Ishikawa (cell line): Measurements from ENCODE around the gene STRN3.

ENCODE experiments used
- CEBPB ChIP-seq: IDR thresholded peaks from 2 replicates; pipeline ENCODE4 v1.6.1; 2012
- CREB1 ChIP-seq: IDR thresholded peaks from 2 replicates; pipeline ENCODE4 v1.6.1; 2012; ENCODE audit warnings: low read depth
- EP300 ChIP-seq: IDR thresholded peaks from 2 replicates; pipeline ENCODE4 v1.6.1; 2012; ENCODE audit warnings: borderline replicate concordance
- TAF1 ChIP-seq: IDR thresholded peaks from 2 replicates; pipeline ENCODE4 v1.6.1; 2012; ENCODE audit warnings: low read depth, mild to moderate bottlenecking
- TEAD4 ChIP-seq: IDR thresholded peaks from 2 replicates; pipeline ENCODE4 v1.6.1; 2012
- YY1 ChIP-seq: IDR thresholded peaks from 2 replicates; pipeline ENCODE4 v1.6.1; 2012; ENCODE audit warnings: low read depth
- ZBTB7A ChIP-seq: IDR thresholded peaks from 2 replicates; pipeline ENCODE4 v1.6.1; 2012; ENCODE audit warnings: low read depth

- no peak for TF ChIP-seq YY1
- no peak for TF ChIP-seq CEBPB
- no peak for TF ChIP-seq TEAD4
- TF ChIP-seq CREB1, result no peak
- TF ChIP-seq EP300, result no peak
- no peak for TF ChIP-seq TAF1
- no peak for TF ChIP-seq ZBTB7A
Measured at GRCh38 chr14:30990770-30991169, 35.4 kb downstream of the STRN3 start.
